Choroid plexus epithelial cell (primary cell): Measurements from ENCODE around the gene GABRR2.

ENCODE experiments used
- DNase-seq: peaks from one replicate; pipeline ENCODE4 v3.0.0-alpha.2; 2010; ENCODE audit warnings: low read depth
- H3K4me3 ChIP-seq: 2 replicates; pipeline ENCODE4 v1.5.1; 2011; ENCODE audit warnings: low read depth, mild to moderate bottlenecking, control low read depth, low read length, moderate library complexity
- CTCF ChIP-seq: conservative IDR thresholded peaks from 2 replicates; pipeline ENCODE4 v1.5.1; 2011; ENCODE audit warnings: low read depth, mild to moderate bottlenecking, control low read depth, inconsistent platforms, low read length, moderate library complexity

The GABRR2 gene

DNA sequence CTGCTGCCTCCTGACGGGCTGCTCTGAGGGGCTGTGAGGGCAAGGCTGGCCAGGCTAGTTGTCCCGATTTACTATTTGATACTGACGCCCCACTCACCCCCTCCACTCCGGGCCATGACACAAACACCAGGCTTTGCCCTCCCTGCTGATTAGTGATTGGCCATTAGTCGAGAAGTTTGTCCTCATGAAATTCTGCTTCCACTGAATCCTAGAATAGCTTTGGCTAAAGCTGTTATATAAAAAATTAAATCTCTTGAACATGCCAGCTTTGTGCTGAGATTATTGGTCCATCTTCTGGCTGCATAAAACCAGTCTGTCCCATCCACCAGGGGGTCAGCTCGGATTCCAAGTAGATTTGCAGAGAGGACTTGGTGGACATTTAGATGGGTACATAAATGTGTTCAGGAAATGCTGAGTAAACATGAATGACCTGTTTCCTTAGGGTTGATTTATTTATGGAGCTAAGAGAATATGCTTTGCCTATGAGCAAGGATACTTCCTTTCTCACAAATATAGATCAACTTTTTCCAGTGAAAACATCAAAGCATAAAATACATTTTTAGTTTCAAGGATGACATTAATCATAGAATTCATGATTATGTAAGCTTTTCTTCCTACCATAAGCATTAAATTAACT lies at the start of gene GABRR2:
Gene GABRR2 (minus strand): TSS at position 51 of the 637 bp plus-strand sequence. CDS start 134 bp downstream, outside the sequence.
- DNase-seq: no peak
- no peak for TF ChIP-seq CTCF
- H3K4me3 ChIP-seq: no peak within 1 kb of the TSS

GRCh38 chr6:89364586-89364985 lies 49.5 kb upstream of the GABRR2 start:
- no peak overlapping the region for H3K4me3 ChIP-seq

DNA sequence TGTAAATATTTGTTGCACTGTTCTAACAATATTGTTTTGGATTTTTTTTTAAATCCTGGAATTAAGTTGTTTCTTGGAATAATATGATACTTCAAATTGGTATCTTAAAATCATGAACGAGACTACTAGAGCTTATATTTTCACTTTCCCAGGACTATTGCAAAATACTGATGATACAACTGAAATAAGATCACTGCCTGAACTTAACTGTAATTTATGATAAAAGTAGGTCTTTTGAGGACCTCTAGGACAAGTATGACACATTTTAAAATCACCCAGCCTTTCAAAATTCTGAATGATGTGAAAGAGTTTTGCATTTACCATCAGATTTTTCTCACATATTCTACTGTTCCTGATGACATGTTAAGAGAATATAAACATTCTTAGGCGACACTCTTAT lies 46.1 kb upstream of the GABRR2 start:
- H3K4me3 ChIP-seq: no peak overlapping the region
- DNase-seq: no peak
- TF ChIP-seq CTCF: no peak

More at GRCh38 chr6:89364586-89364985, 49.5 kb upstream of the GABRR2 start:
- TF ChIP-seq CTCF: no peak
- no peak for DNase-seq

- no peak for TF ChIP-seq CTCF
- H3K4me3 ChIP-seq: no peak overlapping the region
- peak; percentile 53 for DNase-seq
Measured at GRCh38 chr6:89360415-89360999, 45.4 kb upstream of the GABRR2 start.

DNA sequence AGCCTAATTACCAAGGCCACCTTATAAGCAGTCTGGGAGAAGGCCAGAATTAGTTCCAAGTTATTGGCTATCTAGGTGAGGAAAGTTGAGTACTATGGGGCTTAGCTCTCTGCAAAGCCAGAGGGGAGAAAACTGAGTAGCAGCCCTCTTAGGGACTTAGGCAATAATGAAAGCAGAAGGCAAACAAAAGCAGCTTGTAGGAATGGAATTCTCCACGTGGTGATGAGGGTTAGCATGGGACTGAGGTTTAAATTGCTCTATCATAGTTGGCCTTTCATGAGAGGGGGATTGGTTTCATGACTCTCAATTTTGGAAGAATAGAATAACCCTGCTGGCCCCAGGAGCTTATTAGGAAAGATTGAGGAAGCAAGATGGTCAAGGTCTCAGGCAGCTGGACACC lies 44.5 kb upstream of the GABRR2 start:
- H3K4me3 ChIP-seq: no peak overlapping the region
- DNase-seq: peak; percentile 25
- no peak for TF ChIP-seq CTCF

DNA sequence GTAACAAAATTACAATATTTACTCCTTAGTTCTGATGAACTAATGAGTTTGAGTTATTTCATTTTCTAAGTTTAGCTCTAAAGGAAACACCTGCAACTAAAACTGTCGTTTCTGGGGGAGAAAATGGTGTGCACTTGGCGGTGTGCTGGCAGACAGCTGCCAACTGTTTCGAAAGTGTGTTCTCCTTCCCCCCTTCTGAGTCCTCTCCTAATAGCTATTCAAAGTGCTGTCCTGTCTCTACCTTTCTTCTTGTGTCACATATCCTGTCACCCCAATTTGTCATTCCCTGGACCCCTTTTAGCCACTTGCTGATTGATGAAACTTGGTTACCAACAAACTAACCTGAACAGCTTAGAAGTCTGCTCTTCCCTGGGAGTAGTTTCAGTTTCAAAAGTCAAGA lies 42.3 kb upstream of the GABRR2 start:
- DNase-seq: no peak
- no peak overlapping the region for H3K4me3 ChIP-seq
- TF ChIP-seq CTCF: no peak

GRCh38 chr6:89356642-89357170 lies 41.6 kb upstream of the GABRR2 start:
- DNase-seq: no peak
- H3K4me3 ChIP-seq: no peak overlapping the region
- TF ChIP-seq CTCF: no peak
